ENCODE results near the gene N4BP2L2. TPM values are rescaled to one million over a fixed set of nuclear protein-coding genes. Genes with fewer than 3 reads are reported as not detected.

N4BP2L2 gene
- total RNA-seq, 2 donors from 2014 or later, result 59.6 to 82.3 TPM

GRCh38 chr13:32476021-32476731 lies 62.4 kb downstream of the N4BP2L2 start:
- Histone ChIP-seq H3K9ac (ENCODE audit: low read depth in 2 of 2, low read length in 2 of 2) (no peak overlapping the region), H3K27ac (no peak overlapping the region), H3K4me3 (no peak overlapping the region), H3K27me3 (no peaks in the 10 kb centered on the region), H3K36me3 (no peaks in the 10 kb centered on the region), H3K9me3 (no peaks in the 10 kb centered on the region), H3K4me1 (no peaks in the 10 kb centered on the region)
- intact Hi-C loops (cut with DNase I), result no loop called here
- no peak for TF ChIP-seq CTCF (IDR thresholded peaks at IDR 0.05)
- no peak for DNase-seq

GRCh38 chr13:32474999-32475792 lies 63.4 kb downstream of the N4BP2L2 start:
- Histone ChIP-seq H3K4me1 (no peaks in the 10 kb centered on the region), H3K9ac (ENCODE audit: low read depth in 2 of 2, low read length in 2 of 2) (no peak overlapping the region), H3K4me3 (no peak overlapping the region), H3K36me3 (no peaks in the 10 kb centered on the region), H3K9me3 (no peaks in the 10 kb centered on the region), H3K27me3 (no peaks in the 10 kb centered on the region), H3K27ac (no peak overlapping the region)
- intact Hi-C loops (cut with DNase I), result no loop called here
- TF ChIP-seq CTCF (IDR thresholded peaks at IDR 0.05), result no peak
- no peak for DNase-seq

GRCh38 chr13:32473650-32474049 lies 64.9 kb downstream of the N4BP2L2 start:
- intact Hi-C loops (cut with DNase I), result no loop called here
- DNase-seq, result no peak
- no peaks in the 10 kb centered on the region for H3K4me1 ChIP-seq
- H3K9me3 ChIP-seq, result no peaks in the 10 kb centered on the region
- H3K27ac ChIP-seq, result no peak overlapping the region
- no peaks in the 10 kb centered on the region for H3K36me3 ChIP-seq
- TF ChIP-seq CTCF (IDR thresholded peaks at IDR 0.05), result no peak
- no peak overlapping the region for H3K4me3 ChIP-seq
- H3K9ac ChIP-seq (ENCODE audit: low read depth in 2 of 2, low read length in 2 of 2), result no peak overlapping the region
- H3K27me3 ChIP-seq, result no peaks in the 10 kb centered on the region

- no peak for TF ChIP-seq CTCF (IDR thresholded peaks at IDR 0.05)
- H3K9me3 ChIP-seq, result no peaks in the 10 kb centered on the region
- no peaks in the 10 kb centered on the region for H3K27me3 ChIP-seq
- H3K4me1 ChIP-seq, result no peaks in the 10 kb centered on the region
- no peak overlapping the region for H3K9ac ChIP-seq (ENCODE audit: low read depth in 2 of 2, low read length in 2 of 2)
- DNase-seq, result no peak
- intact Hi-C loops (cut with DNase I), result no loop called here
- no peaks in the 10 kb centered on the region for H3K36me3 ChIP-seq
- no peak overlapping the region for H3K27ac ChIP-seq
- H3K4me3 ChIP-seq, result no peak overlapping the region
Observed at GRCh38 chr13:32472194-32472621, 66.4 kb downstream of the N4BP2L2 start.

GRCh38 chr13:32471187-32471922 lies 67.2 kb downstream of the N4BP2L2 start:
- Histone ChIP-seq H3K27me3 (no peaks in the 10 kb centered on the region), H3K4me1 (no peaks in the 10 kb centered on the region), H3K27ac (no peak overlapping the region), H3K36me3 (no peaks in the 10 kb centered on the region), H3K9me3 (no peaks in the 10 kb centered on the region), H3K4me3 (no peak overlapping the region), H3K9ac (ENCODE audit: low read depth in 2 of 2, low read length in 2 of 2) (no peak overlapping the region)
- no peak for TF ChIP-seq CTCF (IDR thresholded peaks at IDR 0.05)
- intact Hi-C loops (cut with DNase I), result no loop called here
- DNase-seq, result no peak
